ENCODE data around the gene SIN3A.
"Not testable (repeated sequence)": the region's sequence is repeated elsewhere in the genome, so short reads cannot be mapped to it uniquely, and the experiment has no call there.

DNA sequence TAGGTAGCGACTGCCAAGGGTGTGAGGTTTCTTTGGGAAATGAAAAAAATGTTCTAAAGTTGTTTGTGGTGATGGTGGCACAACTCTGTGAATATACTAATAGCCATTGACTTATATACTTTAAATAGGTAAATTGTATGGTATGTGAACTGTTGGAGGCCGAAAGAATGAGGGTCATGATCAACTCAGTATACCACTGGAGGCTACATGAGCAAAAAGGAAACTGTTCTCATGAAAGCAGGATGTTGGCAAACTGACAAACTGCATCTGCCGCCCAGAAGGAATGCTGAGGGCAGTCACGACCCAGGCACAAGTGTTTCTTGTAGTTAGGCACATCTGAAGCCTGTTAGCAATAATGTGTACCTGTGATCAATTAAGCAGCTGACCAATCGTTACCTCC lies 32.1 kb upstream of the SIN3A start:
- TF ChIP-seq, protein P1, sequence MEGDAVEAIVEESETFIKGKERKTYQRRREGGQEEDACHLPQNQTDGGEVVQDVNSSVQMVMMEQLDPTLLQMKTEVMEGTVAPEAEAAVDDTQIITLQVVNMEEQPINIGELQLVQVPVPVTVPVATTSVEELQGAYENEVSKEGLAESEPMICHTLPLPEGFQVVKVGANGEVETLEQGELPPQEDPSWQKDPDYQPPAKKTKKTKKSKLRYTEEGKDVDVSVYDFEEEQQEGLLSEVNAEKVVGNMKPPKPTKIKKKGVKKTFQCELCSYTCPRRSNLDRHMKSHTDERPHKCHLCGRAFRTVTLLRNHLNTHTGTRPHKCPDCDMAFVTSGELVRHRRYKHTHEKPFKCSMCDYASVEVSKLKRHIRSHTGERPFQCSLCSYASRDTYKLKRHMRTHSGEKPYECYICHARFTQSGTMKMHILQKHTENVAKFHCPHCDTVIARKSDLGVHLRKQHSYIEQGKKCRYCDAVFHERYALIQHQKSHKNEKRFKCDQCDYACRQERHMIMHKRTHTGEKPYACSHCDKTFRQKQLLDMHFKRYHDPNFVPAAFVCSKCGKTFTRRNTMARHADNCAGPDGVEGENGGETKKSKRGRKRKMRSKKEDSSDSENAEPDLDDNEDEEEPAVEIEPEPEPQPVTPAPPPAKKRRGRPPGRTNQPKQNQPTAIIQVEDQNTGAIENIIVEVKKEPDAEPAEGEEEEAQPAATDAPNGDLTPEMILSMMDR (IDR thresholded peaks at IDR 0.05; ENCODE audit: low read depth, low read length, poor library complexity, severe bottlenecking) = not testable (repeated sequence)
- not testable (repeated sequence) for TF ChIP-seq EZH2phosphoT487 (IDR thresholded peaks at IDR 0.05; ENCODE audit: borderline replicate concordance, low read length)
